Activated CD4-positive, alpha-beta T cell treated with anti-CD3 and anti-CD28 coated beads, Interleukin-2, amount 10 ng/mL, durations not matched to agents 24 days and 14 days (primary cell): Measurements from ENCODE around the gene BHMT. TPM values are rescaled to one million over a fixed set of nuclear protein-coding genes. Genes with fewer than 3 reads are reported as not detected.
"Not testable (repeated sequence)": the region's sequence is repeated elsewhere in the genome, so short reads cannot be mapped to it uniquely, and the experiment has no call there.

Source experiments
- DNase-seq: peaks from one replicate; pipeline ENCODE4 v3.0.0; 2022
- H3K27ac Mint-ChIP-seq: one replicate; pipeline ENCODE4 v1.8.0; 2022; ENCODE audit warnings: mild to moderate bottlenecking, mixed read lengths
- H3K27me3 Mint-ChIP-seq: one replicate; pipeline ENCODE4 v1.8.0; 2022; ENCODE audit warnings: mixed read lengths
- H3K36me3 Mint-ChIP-seq: one replicate; pipeline ENCODE4 v1.8.0; 2022; ENCODE audit warnings: low read depth, mild to moderate bottlenecking, mixed read lengths
- H3K4me1 Mint-ChIP-seq: one replicate; pipeline ENCODE4 v1.8.0; 2021; ENCODE audit warnings: mixed read lengths
- H3K4me3 Mint-ChIP-seq: one replicate; pipeline ENCODE4 v1.8.0; 2022; ENCODE audit warnings: mild to moderate bottlenecking, moderate library complexity, mixed read lengths
- H3K9me3 Mint-ChIP-seq: one replicate; pipeline ENCODE4 v1.8.0; 2021; ENCODE audit warnings: mixed read lengths
- intact Hi-C: fragments of 100-400 bp; cut with micrococcal nuclease; formaldehyde crosslinking; loops from one replicate; pipeline ENCODE4 v1.15.1; 2023
- total RNA-seq: library from RNA; stranded (reverse); gene quantifications from 2 replicates; pipeline ENCODE4 v1.2.3, GENCODE V29; 2022

Gene BHMT
- total RNA-seq, 1 donor from 2014 or later, result not detected

- Mint-ChIP-seq H3K27ac (peak overlapping the region; percentile 43), H3K27me3 (peaks cover 1% of the 10 kb centered on the region), H3K4me1 (peaks cover 5% of the 10 kb centered on the region), H3K4me3 (peak overlapping the region; percentile 56), H3K36me3 (no peaks in the 10 kb centered on the region), H3K9me3 (no peaks in the 10 kb centered on the region)
- no peak for DNase-seq
- intact Hi-C loops, result loop anchor here (1.0 to 5.0 kb wide), 7 partner anchors 104 to 950 kb away; partner anchors contain the start of gene JMY
Observed at GRCh38 chr5:79133121-79133656, 21.6 kb downstream of the BHMT start.

GRCh38 chr5:79133657-79134451 lies 22.2 kb downstream of the BHMT start:
- H3K27ac Mint-ChIP-seq, result peak overlapping the region; percentile 69
- peaks cover 1% of the 10 kb centered on the region for H3K27me3 Mint-ChIP-seq
- H3K4me3 Mint-ChIP-seq, result peak overlapping the region; percentile 41
- peak; percentile 88 for DNase-seq
- peaks cover 5% of the 10 kb centered on the region for H3K4me1 Mint-ChIP-seq
- intact Hi-C loops, result loop anchor here (1.0 to 5.0 kb wide), 7 partner anchors 103 to 949 kb away; partner anchors contain the start of gene JMY
- H3K36me3 Mint-ChIP-seq, result no peaks in the 10 kb centered on the region
- no peaks in the 10 kb centered on the region for H3K9me3 Mint-ChIP-seq

- DNase-seq, result no peak
- Mint-ChIP-seq H3K9me3 (no peaks in the 10 kb centered on the region), H3K4me1 (peaks cover 5% of the 10 kb centered on the region), H3K27ac (no peak overlapping the region), H3K27me3 (peaks cover 3% of the 10 kb centered on the region), H3K4me3 (no peak overlapping the region), H3K36me3 (no peaks in the 10 kb centered on the region)
- intact Hi-C loops, result no loop called here
Observed at GRCh38 chr5:79135790-79136553, 24.4 kb downstream of the BHMT start.

- Mint-ChIP-seq H3K4me3 (no peak overlapping the region), H3K4me1 (peaks cover 5% of the 10 kb centered on the region), H3K27ac (no peak overlapping the region), H3K9me3 (no peaks in the 10 kb centered on the region), H3K36me3 (no peaks in the 10 kb centered on the region), H3K27me3 (peaks cover 1% of the 10 kb centered on the region)
- intact Hi-C loops, result no loop called here
- no peak for DNase-seq
Observed at GRCh38 chr5:79136618-79137017, 25.0 kb downstream of the BHMT start.

- Mint-ChIP-seq H3K4me1 (no peaks in the 10 kb centered on the region), H3K27ac (no peak overlapping the region), H3K27me3 (peaks cover 10% of the 10 kb centered on the region), H3K9me3 (no peaks in the 10 kb centered on the region), H3K4me3 (no peak overlapping the region), H3K36me3 (no peaks in the 10 kb centered on the region)
- no peak for DNase-seq
- intact Hi-C loops, result no loop called here
Observed at GRCh38 chr5:79140553-79140952, 28.9 kb downstream of the BHMT start.

GRCh38 chr5:79143684-79144379 lies 32.2 kb downstream of the BHMT start:
- no peaks in the 10 kb centered on the region for H3K36me3 Mint-ChIP-seq
- H3K9me3 Mint-ChIP-seq, result no peaks in the 10 kb centered on the region
- no peaks in the 10 kb centered on the region for H3K4me1 Mint-ChIP-seq
- no peak for DNase-seq
- H3K27me3 Mint-ChIP-seq, result peaks cover 10% of the 10 kb centered on the region
- H3K4me3 Mint-ChIP-seq, result no peak overlapping the region
- intact Hi-C loops, result no loop called here
- H3K27ac Mint-ChIP-seq, result no peak overlapping the region

GRCh38 chr5:79147076-79147475 lies 35.5 kb downstream of the BHMT start:
- no peak overlapping the region for H3K27ac Mint-ChIP-seq
- H3K4me1 Mint-ChIP-seq, result no peaks in the 10 kb centered on the region
- intact Hi-C loops, result no loop called here

GRCh38 chr5:79149433-79149832 lies 37.8 kb downstream of the BHMT start:
- no peaks in the 10 kb centered on the region for H3K9me3 Mint-ChIP-seq
- H3K4me3 Mint-ChIP-seq, result no peak overlapping the region
- H3K36me3 Mint-ChIP-seq, result no peaks in the 10 kb centered on the region
- no peak overlapping the region for H3K27ac Mint-ChIP-seq
- intact Hi-C loops, result no loop called here
- no peak for DNase-seq
- H3K27me3 Mint-ChIP-seq, result peaks cover 3% of the 10 kb centered on the region
- H3K4me1 Mint-ChIP-seq, result no peaks in the 10 kb centered on the region

More at GRCh38 chr5:79147076-79147475, 35.5 kb downstream of the BHMT start:
- Mint-ChIP-seq H3K36me3 (no peaks in the 10 kb centered on the region), H3K9me3 (no peaks in the 10 kb centered on the region), H3K4me3 (no peak overlapping the region), H3K27me3 (peaks cover 8% of the 10 kb centered on the region)
- no peak for DNase-seq

GRCh38 chr5:79151942-79152671 lies 40.5 kb downstream of the BHMT start:
- Mint-ChIP-seq H3K4me1 (no peaks in the 10 kb centered on the region), H3K36me3 (no peaks in the 10 kb centered on the region), H3K4me3 (no peak overlapping the region), H3K27ac (no peak overlapping the region), H3K9me3 (no peaks in the 10 kb centered on the region), H3K27me3 (peaks cover 2% of the 10 kb centered on the region)
- intact Hi-C loops, result no loop called here
- DNase-seq, result no peak

GRCh38 chr5:79157305-79157704 lies 45.7 kb downstream of the BHMT start:
- Mint-ChIP-seq H3K36me3 (no peaks in the 10 kb centered on the region), H3K27me3 (peaks cover 2% of the 10 kb centered on the region), H3K27ac (no peak overlapping the region), H3K4me3 (no peak overlapping the region), H3K9me3 (no peaks in the 10 kb centered on the region), H3K4me1 (no peaks in the 10 kb centered on the region)
- intact Hi-C loops, result no loop called here
- no peak for DNase-seq

GRCh38 chr5:79161647-79162046 lies 50.0 kb downstream of the BHMT start:
- H3K9me3 Mint-ChIP-seq, H3K4me1 Mint-ChIP-seq, H3K27me3 Mint-ChIP-seq, DNase-seq, intact Hi-C loops, H3K4me3 Mint-ChIP-seq, H3K27ac Mint-ChIP-seq, H3K36me3 Mint-ChIP-seq: not testable (repeated sequence)

GRCh38 chr5:79168031-79168430 lies 56.4 kb downstream of the BHMT start:
- no peak overlapping the region for H3K4me3 Mint-ChIP-seq
- no peak overlapping the region for H3K27ac Mint-ChIP-seq
- no peaks in the 10 kb centered on the region for H3K36me3 Mint-ChIP-seq
- no peaks in the 10 kb centered on the region for H3K9me3 Mint-ChIP-seq
- DNase-seq, result no peak
- H3K27me3 Mint-ChIP-seq, result no peaks in the 10 kb centered on the region
- no peaks in the 10 kb centered on the region for H3K4me1 Mint-ChIP-seq
- intact Hi-C loops, result no loop called here

GRCh38 chr5:79170661-79171060 lies 59.1 kb downstream of the BHMT start:
- no peak overlapping the region for H3K27ac Mint-ChIP-seq
- DNase-seq, result no peak
- H3K9me3 Mint-ChIP-seq, result no peaks in the 10 kb centered on the region
- H3K36me3 Mint-ChIP-seq, result no peaks in the 10 kb centered on the region
- no peak overlapping the region for H3K4me3 Mint-ChIP-seq
- no peaks in the 10 kb centered on the region for H3K4me1 Mint-ChIP-seq
- H3K27me3 Mint-ChIP-seq, result no peaks in the 10 kb centered on the region
- intact Hi-C loops, result no loop called here
